Activated CD4-positive, alpha-beta memory T cell treated with anti-CD3 and anti-CD28 coated beads for 36 hours (primary cell): Measurements from ENCODE around the gene SHISA8. TPM values are rescaled to one million over a fixed set of nuclear protein-coding genes. Genes with fewer than 3 reads are reported as not detected.

Experiments used
- CTCF ChIA-PET: fragments of 350-600 bp; sonication (Branson Sonifier 250); formaldehyde crosslinking; loops from one replicate; lab custom pipeline; 2021; ENCODE audit warnings: antibody characterized with exemption, inconsistent platforms; lab: Charles Lee
- POLR2A ChIA-PET: fragments of 350-600 bp; sonication (Branson Sonifier 250); formaldehyde crosslinking; loops from one replicate; lab custom pipeline; 2021; ENCODE audit warnings: antibody characterized with exemption; lab: Charles Lee
- DNase-seq: peaks from one replicate; pipeline ENCODE4 v3.0.0-alpha.2; 2020
- H3K27ac Mint-ChIP-seq: one replicate; pipeline ENCODE4 v1.8.0; 2021; ENCODE audit warnings: mixed read lengths
- H3K27me3 Mint-ChIP-seq: one replicate; pipeline ENCODE4 v1.8.0; 2021; ENCODE audit warnings: mixed read lengths
- H3K36me3 Mint-ChIP-seq: one replicate; pipeline ENCODE4 v1.8.0; 2021; ENCODE audit warnings: mixed read lengths
- H3K4me1 Mint-ChIP-seq: one replicate; pipeline ENCODE4 v1.8.0; 2021; ENCODE audit warnings: low read depth, mixed read lengths
- H3K4me3 Mint-ChIP-seq: one replicate; pipeline ENCODE4 v1.8.0; 2021; ENCODE audit warnings: mild to moderate bottlenecking, mixed read lengths
- H3K9me3 Mint-ChIP-seq: one replicate; pipeline ENCODE4 v1.8.0; 2021; ENCODE audit warnings: mixed read lengths
- intact Hi-C: fragments of 100-400 bp; cut with micrococcal nuclease; formaldehyde crosslinking; loops from one replicate; pipeline ENCODE4 v1.15.1; 2023
- total RNA-seq, 2 experiments: library from RNA; stranded (reverse); gene quantifications; one replicate each; pipeline ENCODE4 v1.2.3, GENCODE V29; 2021

Gene SHISA8
- total RNA-seq, 2 experiments from 2014 or later: 0.97 to 1.1 TPM

DNA sequence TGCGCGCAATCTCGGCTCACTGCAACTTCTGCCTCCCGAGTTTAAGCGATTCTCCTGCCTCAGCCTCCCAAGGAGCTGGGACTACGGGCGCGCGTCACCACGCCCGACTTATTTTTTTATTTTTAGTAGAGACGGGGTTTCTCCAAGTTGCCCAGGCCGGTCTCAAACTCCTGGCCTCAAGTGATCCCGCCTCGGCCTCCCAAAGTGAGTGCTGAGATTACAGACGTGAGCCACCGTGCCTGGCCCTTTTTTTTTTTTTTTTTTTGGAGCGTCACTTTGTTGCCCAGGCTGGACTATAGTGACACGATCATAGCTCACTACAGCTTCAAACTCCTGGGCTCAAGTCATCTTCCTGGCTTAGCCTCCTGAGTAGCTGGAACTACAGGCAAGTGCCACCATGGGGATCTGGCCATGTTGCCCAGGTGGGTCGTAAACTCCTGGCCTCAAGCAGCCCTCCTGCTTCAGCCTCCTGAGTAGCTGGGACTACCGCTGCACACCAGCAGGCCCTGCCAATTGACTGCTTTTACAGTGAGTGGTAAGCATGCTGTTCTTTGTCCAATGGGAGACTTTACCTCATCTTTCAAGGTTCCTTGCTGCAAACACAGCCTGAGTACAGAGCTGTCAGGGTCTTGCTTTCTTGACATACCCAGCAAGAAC is 32.7 kb upstream of the SHISA8 start:
- POLR2A ChIA-PET: interaction anchor here (0.6 to 2.0 kb wide), 14 partner anchors 10 to 497 kb away, joined by 3 to 15 read pairs (median 4); partner anchors contain the start of genes CCDC134, SMDT1, SNU13 and SREBF2
- intact Hi-C loops: loop anchor here (2.0 to 5.0 kb wide), 3 partner anchors 125 to 495 kb away; partner anchors contain the start of genes NAGA and PHETA2
- CTCF ChIA-PET: interaction anchor here (0.6 to 3.7 kb wide), 12 partner anchors 9 to 792 kb away, joined by 3 to 12 read pairs (median 6); no protein-coding TSS in a partner anchor
- H3K27ac Mint-ChIP-seq: peak overlapping the region; percentile 87
- no peaks in the 10 kb centered on the region for H3K27me3 Mint-ChIP-seq
- H3K9me3 Mint-ChIP-seq: no peaks in the 10 kb centered on the region
- peaks cover 48% of the 10 kb centered on the region for H3K4me1 Mint-ChIP-seq
- DNase-seq: no peak
- peaks cover 32% of the 10 kb centered on the region for H3K36me3 Mint-ChIP-seq
- peak overlapping the region; percentile 98 for H3K4me3 Mint-ChIP-seq

DNA sequence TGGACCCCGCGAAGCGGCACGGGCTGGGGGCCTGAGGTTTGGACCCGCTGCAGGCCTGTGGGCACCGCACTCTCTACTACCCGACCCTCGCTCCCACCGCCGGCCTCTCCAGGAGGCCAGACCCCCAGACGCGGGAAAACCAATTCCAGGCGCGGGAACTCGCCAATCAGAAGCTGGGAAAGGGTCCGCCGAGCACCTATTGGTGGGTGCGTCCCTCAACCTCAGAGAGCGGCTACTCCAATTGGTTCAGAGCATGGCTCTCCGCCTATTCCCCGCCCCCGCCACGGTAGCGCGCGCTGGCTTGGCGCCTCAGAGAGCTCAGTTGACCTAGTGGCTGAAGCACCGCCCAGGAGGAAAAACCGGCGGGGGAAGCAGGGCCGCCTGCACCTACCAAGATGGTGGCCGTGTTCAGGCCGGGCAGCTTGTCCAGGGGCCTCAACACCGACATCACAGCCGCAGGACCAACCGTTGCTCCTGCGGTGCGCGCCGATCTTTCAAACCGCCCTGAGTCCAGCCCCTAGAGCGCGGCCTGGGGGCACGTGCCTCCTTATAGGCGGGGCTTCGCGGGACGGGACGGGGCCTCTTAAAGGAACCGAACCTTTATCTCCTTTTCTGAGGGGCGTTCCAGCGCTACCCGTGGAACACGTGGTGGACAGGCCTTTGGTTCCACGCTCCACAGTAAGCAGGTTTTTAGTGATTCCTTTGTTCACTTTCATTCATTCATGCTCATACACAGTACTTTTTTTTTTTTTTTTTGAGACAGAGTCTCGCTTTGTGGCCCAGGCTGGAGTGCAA is 32.0 kb upstream of the SHISA8 start, which contains the start of gene CENPM:
Gene CENPM, minus strand, starts transcription at position 524 of the 795 bp plus-strand sequence. Its CDS starts 76 bp downstream, at position 448.
- DNase-seq: peak; percentile 96
- Mint-ChIP-seq H3K9me3 (no peaks in the 10 kb centered on the region), H3K36me3 (peaks cover 36% of the 10 kb centered on the region), H3K4me3 (peak within 1 kb of the TSS; percentile 98), H3K4me1 (peaks cover 52% of the 10 kb centered on the region), H3K27me3 (no peaks in the 10 kb centered on the region), H3K27ac (peak within 1 kb of the TSS; percentile 87)
- intact Hi-C loops: loop anchor here (2.0 to 5.0 kb wide), 3 partner anchors 125 to 495 kb away; partner anchors contain the start of genes NAGA and PHETA2
- ChIA-PET CTCF (interaction anchor here (0.7 to 2.2 kb wide), 15 partner anchors 10 to 497 kb away, joined by 3 to 13 read pairs (median 6); no protein-coding TSS in a partner anchor), POLR2A (interaction anchor here (0.5 to 2.0 kb wide), 20 partner anchors 9 to 498 kb away, joined by 3 to 15 read pairs (median 4); partner anchors contain the start of genes CCDC134, NDUFA6, SMDT1 and SNU13)

DNA sequence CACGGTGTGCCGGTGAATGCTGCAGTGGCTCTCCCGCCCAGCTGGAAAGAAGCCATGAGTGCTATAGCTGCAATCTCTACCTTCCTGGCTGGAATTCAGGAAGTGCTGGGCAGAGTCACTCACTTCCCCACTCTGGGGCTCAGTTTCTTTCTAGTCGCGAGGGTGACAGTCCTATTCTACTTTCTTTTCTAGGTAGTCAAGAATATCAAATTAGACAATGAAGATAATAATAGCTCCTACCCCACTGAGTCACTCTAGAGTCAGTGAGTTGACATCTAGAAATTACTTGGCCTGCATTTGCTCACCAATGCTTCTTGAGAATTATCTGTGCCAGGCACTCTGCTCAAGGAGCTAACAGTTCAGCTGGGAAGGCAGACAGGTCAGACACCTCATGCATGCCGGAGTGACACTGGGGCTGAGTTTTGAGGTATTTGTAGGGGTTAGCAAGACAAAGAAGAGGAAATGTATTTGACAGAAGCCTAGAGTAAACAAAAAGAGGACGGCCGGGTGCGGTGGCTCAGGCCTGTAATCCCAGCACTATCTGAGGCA is 28.9 kb upstream of the SHISA8 start:
- POLR2A ChIA-PET: interaction anchor here (0.6 to 2.4 kb wide), 10 partner anchors 15 to 197 kb away, joined by 3 to 12 read pairs (median 4); partner anchors contain the start of genes CCDC134, NDUFA6 and SREBF2
- Mint-ChIP-seq H3K4me1 (peaks cover 75% of the 10 kb centered on the region), H3K36me3 (peaks cover 63% of the 10 kb centered on the region), H3K27me3 (no peaks in the 10 kb centered on the region), H3K9me3 (no peaks in the 10 kb centered on the region), H3K4me3 (peak overlapping the region; percentile 73), H3K27ac (peak overlapping the region; percentile 98)
- DNase-seq: peak; percentile 72
- CTCF ChIA-PET: interaction anchor here (0.6 to 2.9 kb wide), 10 partner anchors 13 to 277 kb away, joined by 3 to 22 read pairs (median 4); no protein-coding TSS in a partner anchor
- intact Hi-C loops: loop anchor here (5.0 kb wide), 1 partner anchor 54 kb away; the partner anchor contains the start of gene WBP2NL

DNA sequence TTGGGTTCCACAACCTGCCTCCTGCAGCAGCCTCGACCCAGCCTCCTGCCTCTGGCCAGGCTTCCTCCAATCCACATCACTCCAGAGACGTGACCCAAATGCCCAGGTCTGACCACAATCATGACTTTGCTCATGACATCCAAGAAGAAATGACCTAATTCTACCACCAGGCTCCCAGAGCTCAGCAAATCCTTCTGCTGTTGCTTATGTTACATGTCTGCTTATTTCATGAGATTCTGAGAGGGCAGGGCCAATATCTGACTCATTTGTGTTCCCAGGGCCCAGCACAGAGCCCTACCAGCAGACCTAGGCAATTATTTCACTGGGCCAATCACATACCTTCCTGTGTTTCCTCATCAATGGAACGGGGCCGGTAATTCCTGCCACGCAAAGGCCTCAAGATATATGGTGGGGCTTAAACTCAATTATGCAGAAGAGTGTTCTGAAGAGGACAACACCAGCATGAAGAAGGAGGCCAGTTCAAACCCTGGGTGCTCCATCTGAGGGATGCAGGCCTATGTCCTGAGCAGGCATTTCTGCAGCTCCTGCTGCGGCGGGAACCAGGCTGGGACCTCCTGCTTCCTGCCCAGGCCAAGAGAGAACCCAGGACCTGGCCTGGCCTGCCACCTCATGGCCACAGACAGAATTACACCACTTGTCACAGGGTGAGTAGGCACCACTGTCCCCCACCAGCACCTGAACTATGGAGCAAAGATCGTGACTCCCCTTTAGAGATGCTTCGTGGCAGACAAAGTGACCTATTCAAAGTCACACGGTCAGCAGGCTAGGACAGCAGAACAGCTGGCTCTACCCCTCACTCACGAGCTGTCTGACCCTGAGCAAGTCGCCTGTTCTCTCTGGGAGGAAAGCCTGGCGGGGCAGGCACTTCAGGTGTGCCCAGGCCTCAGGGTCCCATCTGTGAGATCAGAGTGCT is 26.2 kb upstream of the SHISA8 start:
- Mint-ChIP-seq H3K27ac (peak overlapping the region; percentile 99), H3K4me3 (peak overlapping the region; percentile 80), H3K4me1 (peaks cover 67% of the 10 kb centered on the region), H3K36me3 (peaks cover 75% of the 10 kb centered on the region), H3K9me3 (no peaks in the 10 kb centered on the region), H3K27me3 (no peaks in the 10 kb centered on the region)
- POLR2A ChIA-PET: interaction anchor here (0.7 to 3.9 kb wide), 20 partner anchors 11 to 253 kb away, joined by 3 to 28 read pairs (median 7); partner anchors contain the start of genes CCDC134, NDUFA6, SHISA8 and SMDT1
- intact Hi-C loops: loop anchor here (1.0 to 5.0 kb wide), 12 partner anchors 14 to 320 kb away; partner anchors contain the start of genes DESI1, TNFRSF13C, WBP2NL and XRCC6
- peak; percentile 91 for DNase-seq
- CTCF ChIA-PET: interaction anchor here (0.6 to 3.8 kb wide), 32 partner anchors 8 to 503 kb away, joined by 3 to 60 read pairs (median 5); partner anchors contain the start of genes CCDC134, MEI1, SREBF2 and TNFRSF13C

DNA sequence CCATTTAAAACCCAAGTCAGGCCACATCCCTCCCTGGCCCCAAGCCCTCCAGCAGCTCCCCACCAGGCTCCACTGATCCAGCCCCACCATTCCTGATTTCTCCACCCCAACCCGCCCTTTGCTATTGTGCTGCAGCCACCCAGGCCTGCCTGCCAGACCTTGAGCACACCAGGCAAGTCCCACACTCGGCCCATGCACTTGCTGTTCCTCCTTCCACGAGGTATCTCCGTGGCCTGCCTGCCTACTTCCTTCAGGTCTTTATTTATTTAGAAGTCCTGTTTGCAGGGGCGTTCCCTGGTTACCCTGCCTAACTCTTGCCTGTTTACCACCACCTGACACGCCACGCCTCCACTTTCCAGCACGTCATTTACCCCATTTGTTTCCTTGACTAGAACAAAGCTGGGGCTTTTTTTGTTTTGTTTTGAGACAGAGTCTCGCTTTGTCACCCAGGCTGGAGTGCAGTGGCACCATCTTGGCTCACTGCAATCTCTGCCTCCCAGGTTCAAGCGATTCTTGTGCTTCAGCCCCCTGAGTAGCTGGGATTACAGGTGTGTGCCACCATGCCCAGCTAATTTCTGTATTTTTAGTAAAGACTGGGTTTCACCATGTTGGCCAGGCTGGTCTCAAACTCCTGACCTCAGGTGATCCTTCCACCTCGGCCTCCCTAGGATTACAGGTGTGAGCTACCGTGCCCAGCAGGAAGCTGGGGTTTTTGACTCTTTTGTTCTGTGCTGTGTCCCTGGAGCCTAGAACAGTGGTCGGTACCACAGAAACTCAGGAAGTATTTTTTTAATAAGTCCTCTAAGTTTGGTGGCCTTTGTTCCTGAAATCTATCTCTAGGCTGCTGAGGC is 25.3 kb upstream of the SHISA8 start:
- Mint-ChIP-seq H3K9me3 (no peaks in the 10 kb centered on the region), H3K4me1 (peaks cover 62% of the 10 kb centered on the region), H3K27me3 (no peaks in the 10 kb centered on the region), H3K36me3 (peaks cover 69% of the 10 kb centered on the region), H3K4me3 (peak overlapping the region; percentile 80), H3K27ac (peak overlapping the region; percentile 99)
- CTCF ChIA-PET: interaction anchor here (0.6 to 3.8 kb wide), 29 partner anchors 9 to 504 kb away, joined by 3 to 60 read pairs (median 6); partner anchors contain the start of genes CCDC134, MEI1, SREBF2 and TNFRSF13C
- POLR2A ChIA-PET: interaction anchor here (0.7 to 3.9 kb wide), 23 partner anchors 12 to 252 kb away, joined by 3 to 28 read pairs (median 6); partner anchors contain the start of genes CCDC134, NDUFA6, SHISA8 and SMDT1
- intact Hi-C loops: loop anchor here (1.0 to 5.0 kb wide), 11 partner anchors 13 to 319 kb away; partner anchors contain the start of genes DESI1, TNFRSF13C, WBP2NL and XRCC6
- peak; percentile 99 for DNase-seq

DNA sequence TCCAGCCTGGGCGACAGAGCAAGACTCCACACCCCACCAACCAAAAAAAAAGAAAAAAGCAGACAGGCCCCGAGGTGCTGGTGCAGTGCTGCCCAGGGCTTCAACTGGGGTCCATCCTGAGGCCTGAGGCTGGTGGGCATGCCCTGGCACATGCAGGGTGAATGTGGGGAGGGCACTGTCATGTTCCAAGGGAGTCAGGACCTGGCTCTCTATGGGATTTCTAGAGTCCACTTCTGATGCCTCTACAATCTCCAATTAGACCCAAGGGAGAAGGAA is 22.0 kb upstream of the SHISA8 start:
- CTCF ChIA-PET: interaction anchor here (1.0 kb wide), 1 partner anchor 11 kb away, joined by 7 read pairs; the partner anchor contains the start of gene TNFRSF13C
- H3K27me3 Mint-ChIP-seq: no peaks in the 10 kb centered on the region
- POLR2A ChIA-PET: interaction anchor here (1.6 to 3.5 kb wide), 2 partner anchors 11 to 17 kb away, joined by 5 to 22 read pairs; partner anchors contain the start of gene TNFRSF13C
- no peaks in the 10 kb centered on the region for H3K9me3 Mint-ChIP-seq
- no peak overlapping the region for H3K4me3 Mint-ChIP-seq
- H3K36me3 Mint-ChIP-seq: peaks cover 44% of the 10 kb centered on the region
- H3K4me1 Mint-ChIP-seq: peaks cover 35% of the 10 kb centered on the region
- peak overlapping the region; percentile 40 for H3K27ac Mint-ChIP-seq
- DNase-seq: no peak
- intact Hi-C loops: no loop called here

DNA sequence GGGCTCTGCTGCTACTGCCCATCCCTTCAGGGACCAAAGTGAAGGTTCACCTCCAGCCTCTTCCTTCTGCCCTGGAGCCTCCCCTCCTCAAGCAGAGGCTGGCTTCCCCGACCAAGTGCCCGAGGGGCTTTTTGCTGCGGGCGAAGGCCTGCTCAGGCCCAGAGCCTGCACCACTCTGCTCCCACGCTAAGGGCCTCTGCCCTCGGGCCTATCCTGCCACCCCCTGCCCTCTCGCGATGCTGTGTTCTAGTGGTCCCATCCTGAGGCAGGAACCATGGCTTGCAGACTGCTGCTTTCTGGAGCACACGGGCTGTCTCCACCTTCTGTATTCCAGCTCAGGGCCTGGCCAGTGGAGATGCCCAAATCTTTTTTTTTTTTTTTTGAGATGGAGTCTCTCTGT is 20.6 kb upstream of the SHISA8 start:
- no peak overlapping the region for H3K4me3 Mint-ChIP-seq
- ChIA-PET POLR2A (interaction anchor here (0.6 to 3.5 kb wide), 3 partner anchors 10 to 108 kb away, joined by 3 to 22 read pairs (median 5); partner anchors contain the start of gene TNFRSF13C), CTCF (interaction anchor here (0.9 to 1.7 kb wide), 2 partner anchors 10 kb away, joined by 5 to 13 read pairs; partner anchors contain the start of gene TNFRSF13C)

DNA sequence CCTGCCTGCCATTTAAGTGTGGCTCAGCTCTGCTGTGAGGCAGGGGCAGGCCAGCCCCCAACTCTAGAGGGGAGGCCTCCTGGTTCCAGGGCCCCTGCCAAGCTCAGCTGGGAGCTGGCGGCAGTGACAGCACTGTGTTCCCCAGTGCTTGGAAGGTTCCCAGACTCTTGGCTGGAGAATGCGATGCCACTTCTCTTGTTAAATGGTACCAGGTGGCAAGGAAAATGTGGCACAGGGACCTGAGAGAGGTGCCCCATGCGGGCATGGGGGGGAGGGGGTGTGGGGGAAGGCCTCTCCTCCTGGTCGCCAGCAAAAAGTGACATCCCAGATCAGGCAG is 20.1 kb upstream of the SHISA8 start:
- Mint-ChIP-seq H3K9me3 (no peaks in the 10 kb centered on the region), H3K4me3 (no peak overlapping the region), H3K27me3 (no peaks in the 10 kb centered on the region), H3K36me3 (peaks cover 27% of the 10 kb centered on the region), H3K27ac (no peak overlapping the region), H3K4me1 (peaks cover 16% of the 10 kb centered on the region)
- intact Hi-C loops: no loop called here
- ChIA-PET CTCF (interaction anchor here (1.7 kb wide), 1 partner anchor 9 kb away, joined by 13 read pairs; the partner anchor contains the start of gene TNFRSF13C), POLR2A (interaction anchor here (1.0 to 3.5 kb wide), 2 partner anchors 9 to 103 kb away, joined by 3 to 22 read pairs; partner anchors contain the start of genes SREBF2 and TNFRSF13C)
- no peak for DNase-seq

More for the DNA sequence above, 20.6 kb upstream of the SHISA8 start:
- intact Hi-C loops: no loop called here
- peaks cover 31% of the 10 kb centered on the region for H3K36me3 Mint-ChIP-seq
- no peaks in the 10 kb centered on the region for H3K27me3 Mint-ChIP-seq
- H3K27ac Mint-ChIP-seq: no peak overlapping the region
- no peak for DNase-seq
- peaks cover 21% of the 10 kb centered on the region for H3K4me1 Mint-ChIP-seq
- no peaks in the 10 kb centered on the region for H3K9me3 Mint-ChIP-seq

DNA sequence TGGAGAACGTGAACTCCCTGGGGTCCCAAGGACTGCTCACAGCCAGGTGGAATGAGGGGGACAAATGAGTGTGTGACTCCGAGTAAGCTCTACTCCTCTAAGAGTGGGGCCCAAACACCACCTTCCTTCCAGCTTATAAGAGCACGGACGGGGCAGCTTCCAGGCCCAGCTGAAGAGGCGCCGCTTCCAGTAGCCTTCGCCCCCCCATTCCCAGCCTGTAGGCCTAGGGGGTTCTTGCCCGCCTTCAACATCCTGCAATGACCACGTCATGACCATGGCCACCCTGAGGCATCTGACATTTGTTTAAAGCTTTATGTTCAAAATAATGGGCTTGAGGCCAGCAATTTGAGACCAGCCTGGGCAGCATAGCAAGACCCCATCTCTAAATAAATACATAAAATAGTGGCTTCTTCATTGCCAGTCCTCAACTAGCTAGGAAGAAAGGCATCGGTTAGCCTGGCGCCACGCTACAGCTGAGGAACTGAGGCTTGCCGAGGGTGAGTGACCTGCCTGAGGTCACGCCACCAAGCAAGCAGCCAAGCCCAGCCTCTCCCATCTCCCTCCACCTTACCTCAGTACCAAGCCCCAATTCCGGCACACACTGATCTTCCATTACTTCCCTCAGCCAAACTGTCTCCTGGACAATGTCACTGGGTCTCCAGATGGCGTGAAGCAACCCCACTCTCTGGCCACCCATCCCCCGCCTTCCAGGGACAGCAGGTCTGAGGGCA is 19.6 kb upstream of the SHISA8 start:
- no peak for DNase-seq
- intact Hi-C loops: no loop called here
- no peak overlapping the region for H3K4me3 Mint-ChIP-seq
- peaks cover 11% of the 10 kb centered on the region for H3K4me1 Mint-ChIP-seq
- ChIA-PET POLR2A (interaction anchor here (0.8 to 1.0 kb wide), 2 partner anchors 9 to 102 kb away, joined by 3 read pairs; partner anchors contain the start of gene SREBF2), CTCF (interaction anchor here (0.7 to 1.7 kb wide), 2 partner anchors 8 to 11 kb away, joined by 3 to 13 read pairs; partner anchors contain the start of gene TNFRSF13C)
- no peaks in the 10 kb centered on the region for H3K27me3 Mint-ChIP-seq
- H3K36me3 Mint-ChIP-seq: peaks cover 23% of the 10 kb centered on the region
- H3K27ac Mint-ChIP-seq: no peak overlapping the region
- no peaks in the 10 kb centered on the region for H3K9me3 Mint-ChIP-seq
